ENCODE data around the gene TAC4.
A peak's percentile ranks its signal among the peaks of the same experiment; 100 is the strongest.

TAC4 gene

DNA sequence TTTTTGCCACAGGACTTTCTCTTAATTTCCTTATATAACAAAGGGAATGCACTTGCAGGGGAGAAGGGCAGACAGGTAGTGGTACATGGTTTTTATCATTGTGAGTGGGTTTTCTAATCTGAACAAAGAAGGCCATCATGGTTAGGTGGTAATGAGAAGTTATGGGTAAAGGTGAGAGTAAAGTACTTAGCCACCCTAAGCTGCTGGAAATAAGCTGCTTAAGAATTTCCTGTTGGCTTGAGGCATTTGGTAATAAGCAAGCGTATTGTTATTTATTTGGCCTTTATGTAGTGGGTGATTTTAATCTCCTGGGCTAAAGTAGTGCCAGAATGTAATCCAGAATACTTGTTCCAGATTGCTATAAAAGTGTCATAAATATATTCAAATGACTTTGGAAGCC, 27.1 kb downstream of the TAC4 start:
- TF ChIP-seq SPI1 (IDR thresholded peaks at IDR 0.05; ENCODE audit: low read depth, low read length): no peak
- TF ChIP-seq TAF1 (IDR thresholded peaks at IDR 0.05; ENCODE audit: low read depth, low read length): no peak
- no peak for TF ChIP-seq POLR2A (IDR thresholded peaks at IDR 0.05; ENCODE audit: low read depth, low read length)
- TF ChIP-seq PAX5 (IDR thresholded peaks at IDR 0.05; ENCODE audit: insufficient read depth, low read length, severe bottlenecking): no peak
- no peak for TF ChIP-seq POLR2AphosphoS5 (IDR thresholded peaks at IDR 0.05; ENCODE audit: low read depth, low read length)
- TF ChIP-seq POU2F2 (IDR thresholded peaks at IDR 0.05; ENCODE audit: low read depth, low read length): no peak
- no peak for FAIRE-seq
- no peak for DNase-seq (ENCODE audit: insufficient read length, low spot score)

DNA sequence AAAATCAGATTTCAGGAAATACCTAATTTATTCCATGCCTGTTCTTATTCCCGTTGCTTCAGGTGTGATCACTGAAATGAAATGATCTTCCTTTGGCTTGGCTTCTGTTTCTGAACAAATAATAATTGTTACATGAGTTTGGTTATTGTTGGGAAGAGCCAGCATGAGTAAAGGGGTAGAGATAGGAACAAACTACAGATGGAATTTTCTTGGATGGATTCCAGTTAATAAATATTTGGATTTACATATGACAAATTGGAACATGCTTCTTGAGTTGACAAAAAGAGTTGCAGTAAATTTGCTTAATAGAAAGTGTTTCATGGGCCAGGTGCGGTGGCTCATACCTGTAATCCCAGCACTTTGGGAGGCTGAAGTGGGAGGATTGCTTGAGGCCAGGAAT, 28.2 kb downstream of the TAC4 start:
- FAIRE-seq: no peak
- DNase-seq (ENCODE audit: insufficient read length, low spot score): no peak
- no peak for TF ChIP-seq SPI1 (IDR thresholded peaks at IDR 0.05; ENCODE audit: low read depth, low read length)
- TF ChIP-seq POLR2AphosphoS5 (IDR thresholded peaks at IDR 0.05; ENCODE audit: low read depth, low read length): no peak
- TF ChIP-seq TAF1 (IDR thresholded peaks at IDR 0.05; ENCODE audit: low read depth, low read length): no peak
- no peak for TF ChIP-seq PAX5 (IDR thresholded peaks at IDR 0.05; ENCODE audit: insufficient read depth, low read length, severe bottlenecking)
- no peak for TF ChIP-seq POU2F2 (IDR thresholded peaks at IDR 0.05; ENCODE audit: low read depth, low read length)
- no peak for TF ChIP-seq POLR2A (IDR thresholded peaks at IDR 0.05; ENCODE audit: low read depth, low read length)

DNA sequence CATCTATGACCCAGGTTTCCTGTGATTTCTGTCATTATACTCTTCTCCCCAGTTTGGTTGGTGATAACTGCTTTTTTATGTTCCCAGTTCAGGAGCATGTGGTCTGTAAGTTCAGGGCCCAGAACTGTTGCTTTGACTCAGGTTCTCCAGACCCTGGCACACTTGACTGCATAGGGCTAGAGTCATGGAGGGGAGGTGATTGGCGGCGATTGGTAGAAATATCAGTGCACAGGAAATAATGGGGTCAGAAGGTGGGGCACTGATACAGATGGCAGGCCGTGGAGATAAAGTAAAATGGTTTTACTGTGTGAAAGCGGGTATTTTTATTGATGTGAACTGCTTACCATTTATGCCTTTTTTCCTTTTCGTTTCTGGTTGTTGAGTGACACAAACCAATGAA, 28.7 kb downstream of the TAC4 start:
- FAIRE-seq (no peak), DNase-seq (ENCODE audit: insufficient read length, low spot score) (no peak)
- TF ChIP-seq POU2F2 (IDR thresholded peaks at IDR 0.05; ENCODE audit: low read depth, low read length): no peak
- TF ChIP-seq POLR2AphosphoS5 (IDR thresholded peaks at IDR 0.05; ENCODE audit: low read depth, low read length): no peak
- TF ChIP-seq PAX5 (IDR thresholded peaks at IDR 0.05; ENCODE audit: insufficient read depth, low read length, severe bottlenecking): no peak
- no peak for TF ChIP-seq TAF1 (IDR thresholded peaks at IDR 0.05; ENCODE audit: low read depth, low read length)
- no peak for TF ChIP-seq SPI1 (IDR thresholded peaks at IDR 0.05; ENCODE audit: low read depth, low read length)
- no peak for TF ChIP-seq POLR2A (IDR thresholded peaks at IDR 0.05; ENCODE audit: low read depth, low read length)

DNA sequence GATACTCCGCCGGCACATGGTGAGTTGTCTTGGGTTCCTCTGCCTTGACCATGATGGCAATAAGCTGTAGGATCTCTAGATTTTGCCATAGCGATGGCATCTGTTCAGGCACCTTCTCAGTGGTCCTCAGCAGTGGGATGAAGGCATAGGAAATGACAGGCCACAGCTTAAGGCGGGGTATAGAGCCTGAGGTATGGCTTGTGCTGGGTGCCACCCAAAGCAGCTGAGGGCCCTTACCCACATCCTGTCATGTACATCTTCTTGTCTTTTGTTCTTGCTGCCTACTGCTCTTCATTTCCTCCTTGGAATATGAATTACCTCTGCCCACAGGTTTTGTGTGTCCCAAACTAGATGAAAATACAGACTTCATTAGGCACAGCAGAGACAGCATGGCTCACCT, 29.9 kb downstream of the TAC4 start:
- no peak for TF ChIP-seq POU2F2 (IDR thresholded peaks at IDR 0.05; ENCODE audit: low read depth, low read length)
- TF ChIP-seq TAF1 (IDR thresholded peaks at IDR 0.05; ENCODE audit: low read depth, low read length): no peak
- TF ChIP-seq POLR2A (IDR thresholded peaks at IDR 0.05; ENCODE audit: low read depth, low read length): no peak
- TF ChIP-seq POLR2AphosphoS5 (IDR thresholded peaks at IDR 0.05; ENCODE audit: low read depth, low read length): no peak
- FAIRE-seq (no peak), DNase-seq (ENCODE audit: insufficient read length, low spot score) (no peak)

DNA sequence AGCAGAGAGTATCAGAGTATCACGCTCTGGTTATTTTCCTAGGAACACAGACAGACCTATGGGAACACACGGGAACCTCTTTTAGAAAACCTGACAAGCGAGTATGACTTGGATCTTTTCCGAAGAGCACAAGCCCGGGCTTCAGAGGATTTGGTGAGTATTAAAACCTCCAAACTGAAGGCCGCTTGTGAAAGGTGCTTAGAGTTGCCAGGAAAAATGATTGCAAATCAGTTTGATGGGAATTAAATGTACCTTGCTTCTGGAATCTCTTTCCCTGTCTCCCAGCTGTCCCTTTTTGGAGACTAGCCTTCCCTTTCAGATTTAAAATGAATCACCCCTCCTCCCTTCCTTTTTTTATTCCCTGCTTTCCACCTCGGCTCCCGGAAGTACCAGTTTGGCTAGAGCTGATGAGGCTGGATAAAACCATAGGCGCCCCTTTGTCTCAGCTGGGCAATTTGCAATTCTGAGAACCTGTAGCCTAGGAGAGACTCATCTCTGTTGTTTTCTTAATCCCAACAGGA, 32.0 kb downstream of the TAC4 start:
- TF ChIP-seq PAX5 (IDR thresholded peaks at IDR 0.05; ENCODE audit: insufficient read depth, low read length, severe bottlenecking) (no peak), SPI1 (IDR thresholded peaks at IDR 0.05; ENCODE audit: low read depth, low read length) (no peak), TAF1 (IDR thresholded peaks at IDR 0.05; ENCODE audit: low read depth, low read length) (no peak), POLR2A (IDR thresholded peaks at IDR 0.05; ENCODE audit: low read depth, low read length) (no peak), POU2F2 (IDR thresholded peaks at IDR 0.05; ENCODE audit: low read depth, low read length) (no peak), POLR2AphosphoS5 (IDR thresholded peaks at IDR 0.05; ENCODE audit: low read depth, low read length) (no peak)
- DNase-seq (ENCODE audit: insufficient read length, low spot score) (no peak), FAIRE-seq (no peak)

DNA sequence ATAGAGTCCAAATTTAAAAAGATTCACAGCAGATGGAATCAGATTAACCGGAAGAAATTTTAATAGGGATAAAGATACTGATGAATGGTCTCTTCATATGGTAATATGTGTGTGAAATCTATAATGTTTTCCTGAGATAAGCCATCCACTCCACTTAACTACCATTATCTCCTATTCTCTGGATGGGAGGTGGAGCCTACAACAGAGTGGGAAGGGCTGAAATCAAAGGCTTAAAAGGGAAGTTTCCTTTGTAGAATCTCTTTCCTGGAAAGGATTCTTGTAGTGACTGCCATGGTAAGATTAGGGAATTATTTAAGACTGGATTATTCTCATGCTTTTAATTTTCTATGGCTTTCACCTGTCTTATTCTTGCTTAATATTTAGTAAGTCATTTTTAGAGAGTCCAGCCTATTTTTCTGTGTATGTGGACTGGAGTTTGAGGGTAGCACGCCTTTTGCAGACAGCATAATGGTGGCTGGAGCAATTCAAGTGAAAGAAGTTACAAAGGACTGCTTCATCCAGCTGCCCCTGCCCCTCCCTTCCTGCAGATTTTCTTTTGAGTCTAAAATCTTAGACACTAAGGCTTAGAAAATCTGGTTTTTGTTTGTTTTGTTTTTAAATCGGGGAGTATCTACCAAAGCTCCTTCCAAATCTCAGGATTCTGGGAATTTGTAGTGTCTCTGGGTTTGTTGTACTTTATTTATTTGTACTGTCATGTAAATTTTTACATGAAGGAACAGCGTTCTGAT, 32.9 kb downstream of the TAC4 start:
- no peak for TF ChIP-seq TAF1 (IDR thresholded peaks at IDR 0.05; ENCODE audit: low read depth, low read length)
- no peak for TF ChIP-seq SPI1 (IDR thresholded peaks at IDR 0.05; ENCODE audit: low read depth, low read length)
- TF ChIP-seq POLR2A (IDR thresholded peaks at IDR 0.05; ENCODE audit: low read depth, low read length): no peak
- no peak for TF ChIP-seq POLR2AphosphoS5 (IDR thresholded peaks at IDR 0.05; ENCODE audit: low read depth, low read length)
- no peak for TF ChIP-seq POU2F2 (IDR thresholded peaks at IDR 0.05; ENCODE audit: low read depth, low read length)
- TF ChIP-seq PAX5 (IDR thresholded peaks at IDR 0.05; ENCODE audit: insufficient read depth, low read length, severe bottlenecking): no peak
- DNase-seq (ENCODE audit: insufficient read length, low spot score) (no peak), FAIRE-seq (no peak)

DNA sequence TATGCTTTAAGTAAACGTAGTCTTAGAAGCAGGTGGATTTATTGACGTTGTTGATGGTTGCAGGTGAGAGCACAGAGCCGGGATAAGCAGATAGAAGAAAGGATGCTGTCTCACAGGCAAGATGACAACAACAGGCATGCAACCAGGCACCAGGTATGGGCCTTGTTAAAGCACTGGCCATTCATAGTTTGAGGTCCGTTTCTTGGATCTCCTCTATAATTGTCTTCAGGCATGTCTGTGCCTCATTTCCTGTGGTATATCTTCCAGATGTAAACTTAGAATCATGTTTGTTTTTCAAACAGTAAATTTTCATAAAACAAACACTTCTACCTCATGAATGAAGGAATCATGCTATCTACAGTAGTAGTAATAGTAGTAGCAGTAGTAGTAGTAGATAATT, 38.8 kb downstream of the TAC4 start:
- no peak for DNase-seq (ENCODE audit: insufficient read length, low spot score)
- FAIRE-seq: peak; percentile 20
- no peak for TF ChIP-seq SPI1 (IDR thresholded peaks at IDR 0.05; ENCODE audit: low read depth, low read length)
- no peak for TF ChIP-seq POLR2A (IDR thresholded peaks at IDR 0.05; ENCODE audit: low read depth, low read length)
- no peak for TF ChIP-seq POU2F2 (IDR thresholded peaks at IDR 0.05; ENCODE audit: low read depth, low read length)
- TF ChIP-seq PAX5 (IDR thresholded peaks at IDR 0.05; ENCODE audit: insufficient read depth, low read length, severe bottlenecking): no peak
- no peak for TF ChIP-seq TAF1 (IDR thresholded peaks at IDR 0.05; ENCODE audit: low read depth, low read length)
- no peak for TF ChIP-seq POLR2AphosphoS5 (IDR thresholded peaks at IDR 0.05; ENCODE audit: low read depth, low read length)

DNA sequence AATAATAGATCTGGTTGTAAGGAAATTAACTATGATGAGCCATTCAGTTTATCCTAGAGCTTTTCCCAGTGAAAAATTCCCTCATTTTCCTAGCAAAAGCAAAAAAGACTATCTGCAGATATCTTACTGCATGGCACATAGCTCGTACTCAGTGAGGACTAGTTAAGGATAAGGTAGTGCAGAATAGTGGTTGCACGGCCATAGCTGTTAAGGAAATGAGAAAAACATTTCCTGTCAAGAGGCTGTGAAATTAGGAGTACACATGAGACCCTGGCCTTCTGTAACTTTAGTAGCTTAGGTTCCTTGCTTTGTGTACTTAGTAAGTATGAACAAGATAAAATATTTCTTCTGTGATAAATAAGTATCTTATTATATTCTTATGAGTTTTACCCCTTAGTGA, 49.1 kb downstream of the TAC4 start:
- DNase-seq (ENCODE audit: insufficient read length, low spot score): no peak
- FAIRE-seq: no peak
- TF ChIP-seq POU2F2 (IDR thresholded peaks at IDR 0.05; ENCODE audit: low read depth, low read length) (no peak), PAX5 (IDR thresholded peaks at IDR 0.05; ENCODE audit: insufficient read depth, low read length, severe bottlenecking) (no peak), POLR2A (IDR thresholded peaks at IDR 0.05; ENCODE audit: low read depth, low read length) (no peak), SPI1 (IDR thresholded peaks at IDR 0.05; ENCODE audit: low read depth, low read length) (no peak), POLR2AphosphoS5 (IDR thresholded peaks at IDR 0.05; ENCODE audit: low read depth, low read length) (no peak), TAF1 (IDR thresholded peaks at IDR 0.05; ENCODE audit: low read depth, low read length) (no peak)

DNA sequence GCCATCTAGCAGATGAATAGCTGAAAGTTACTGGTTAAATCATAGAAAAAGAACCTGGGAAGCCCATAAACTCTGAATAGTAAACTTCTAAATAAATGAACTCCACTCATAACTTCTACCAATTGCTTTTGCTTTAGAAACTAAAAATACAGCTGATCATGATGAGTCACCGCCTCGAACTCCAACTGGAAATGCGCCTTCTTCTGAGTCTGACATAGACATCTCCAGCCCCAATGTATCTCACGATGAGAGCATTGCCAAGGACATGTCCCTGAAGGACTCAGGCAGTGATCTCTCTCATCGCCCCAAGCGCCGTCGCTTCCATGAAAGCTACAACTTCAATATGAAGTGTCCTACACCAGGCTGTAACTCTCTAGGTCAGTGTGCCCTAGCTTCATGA, 49.7 kb downstream of the TAC4 start:
- DNase-seq (ENCODE audit: insufficient read length, low spot score) (no peak), FAIRE-seq (no peak)
- no peak for TF ChIP-seq PAX5 (IDR thresholded peaks at IDR 0.05; ENCODE audit: insufficient read depth, low read length, severe bottlenecking)
- no peak for TF ChIP-seq TAF1 (IDR thresholded peaks at IDR 0.05; ENCODE audit: low read depth, low read length)
- no peak for TF ChIP-seq POLR2AphosphoS5 (IDR thresholded peaks at IDR 0.05; ENCODE audit: low read depth, low read length)
- TF ChIP-seq SPI1 (IDR thresholded peaks at IDR 0.05; ENCODE audit: low read depth, low read length): no peak
- TF ChIP-seq POU2F2 (IDR thresholded peaks at IDR 0.05; ENCODE audit: low read depth, low read length): no peak
- TF ChIP-seq POLR2A (IDR thresholded peaks at IDR 0.05; ENCODE audit: low read depth, low read length): no peak

Data from GM12891 (cell line).